ENCODE data around the gene RTP5.
"Not testable (repeated sequence)": the region's sequence is repeated elsewhere in the genome, so short reads cannot be mapped to it uniquely, and the experiment has no call there.

The RTP5 gene

DNA sequence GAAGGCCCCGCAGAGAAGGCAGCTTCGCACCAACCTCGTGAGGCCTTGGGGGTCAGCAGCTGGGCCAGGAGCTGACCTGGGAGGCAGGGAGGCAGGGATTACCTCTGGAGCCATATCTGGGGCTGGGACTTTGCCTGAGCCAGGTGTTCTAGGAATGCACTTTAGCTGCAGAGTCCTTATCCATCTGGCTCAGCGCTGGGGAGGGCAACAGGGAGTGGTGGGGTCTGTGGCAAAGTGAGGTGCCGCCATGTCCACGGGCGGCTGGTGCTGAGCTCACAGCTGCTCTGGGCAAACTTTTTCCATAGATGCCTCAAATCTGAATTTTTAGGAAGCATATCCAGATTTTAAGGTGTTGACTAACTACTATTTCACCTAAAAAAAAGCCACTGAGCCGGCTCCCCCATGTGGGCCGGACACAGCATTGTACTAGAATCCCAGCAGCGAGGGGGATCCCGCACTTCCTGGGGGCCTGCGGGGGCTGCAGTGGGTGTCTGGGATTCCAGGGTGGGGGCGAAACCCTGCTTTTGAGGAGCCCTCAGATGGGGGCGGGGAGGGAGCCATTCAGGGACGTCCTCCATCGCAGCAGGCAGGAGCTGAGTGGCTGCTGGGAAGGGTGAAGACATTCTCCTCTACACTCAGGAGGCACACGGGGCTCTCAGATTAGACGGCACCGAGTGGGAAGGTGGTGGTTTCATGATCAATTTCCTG, 34.6 kb downstream of the RTP5 start:
- no peak for DNase-seq

DNA sequence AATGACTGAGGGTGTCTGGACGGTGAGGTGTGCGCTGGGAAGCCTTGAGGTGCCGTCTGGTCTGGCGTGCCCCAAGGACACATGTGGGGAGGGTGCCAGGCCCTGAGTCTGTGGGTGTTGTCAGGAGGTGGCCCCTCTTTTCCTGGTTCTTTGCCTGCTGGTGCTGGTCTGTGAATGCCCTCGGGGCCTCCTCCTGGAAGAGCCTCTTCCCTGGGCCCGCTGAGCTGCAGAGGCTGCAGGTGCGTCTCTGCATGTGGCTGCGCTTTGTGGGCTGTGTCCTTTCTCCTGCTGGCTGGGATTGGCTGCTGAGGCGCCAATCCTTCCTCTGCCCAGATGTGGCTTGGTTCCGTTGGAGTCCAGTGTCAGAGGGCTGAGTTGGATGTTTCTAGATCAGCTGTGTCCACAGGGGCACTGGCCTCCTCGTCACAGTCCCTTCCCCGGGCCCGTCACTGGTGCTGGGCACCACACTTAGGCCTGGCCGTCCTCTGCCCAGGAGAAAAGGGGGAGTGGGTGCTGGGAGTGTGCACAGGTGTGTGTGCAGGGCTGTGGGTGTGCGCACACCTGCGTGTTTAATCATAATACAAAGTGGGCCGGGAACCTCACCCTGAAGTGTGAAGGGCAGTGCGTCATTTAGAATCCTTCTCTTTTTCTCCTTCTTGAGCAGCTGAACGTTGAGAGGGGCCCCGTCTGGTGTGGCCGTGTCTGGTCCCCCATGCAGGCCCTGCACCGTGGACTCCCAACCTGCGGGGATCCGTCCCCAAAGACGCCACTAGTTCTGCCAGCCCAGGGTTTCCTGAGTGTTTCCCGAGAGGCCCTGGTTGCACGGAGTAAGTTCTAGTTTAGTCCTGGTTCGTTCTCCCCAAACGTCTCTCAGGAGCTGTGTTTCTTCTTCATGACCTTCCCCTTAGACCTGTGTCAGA, 35.5 kb downstream of the RTP5 start:
- DNase-seq = no peak

DNA sequence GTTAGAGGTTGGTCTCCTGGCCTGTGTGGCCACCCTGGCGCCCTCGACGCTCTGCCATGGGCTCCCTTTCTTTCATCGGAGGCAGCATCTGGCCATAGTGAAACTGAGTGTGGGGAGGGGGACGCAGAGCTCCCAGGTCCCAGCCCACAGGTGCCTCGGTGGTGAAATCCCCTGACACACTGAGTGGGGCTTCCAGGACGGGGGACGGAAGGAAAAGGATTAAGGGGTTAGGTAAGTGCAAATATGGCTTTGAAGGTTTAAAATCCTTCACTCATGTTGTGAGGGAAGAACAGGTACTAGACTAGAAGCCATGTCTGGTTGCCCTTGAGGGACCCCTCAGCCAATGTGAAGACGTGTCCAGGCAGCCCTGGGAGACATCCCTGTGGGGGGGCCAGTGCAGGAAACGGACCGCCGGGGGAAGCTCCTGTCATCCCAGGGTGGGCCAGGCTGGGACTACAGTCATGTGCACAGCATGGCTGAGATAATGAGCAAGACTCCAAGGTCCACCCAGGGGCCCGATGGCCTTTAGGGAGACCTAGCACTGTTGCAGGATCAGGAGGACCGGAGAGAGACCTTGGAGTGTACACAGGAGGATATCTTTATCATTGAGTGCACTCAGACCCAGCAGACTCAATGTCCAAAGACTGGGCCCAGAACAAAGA, 36.3 kb downstream of the RTP5 start:
- no peak for DNase-seq

DNA sequence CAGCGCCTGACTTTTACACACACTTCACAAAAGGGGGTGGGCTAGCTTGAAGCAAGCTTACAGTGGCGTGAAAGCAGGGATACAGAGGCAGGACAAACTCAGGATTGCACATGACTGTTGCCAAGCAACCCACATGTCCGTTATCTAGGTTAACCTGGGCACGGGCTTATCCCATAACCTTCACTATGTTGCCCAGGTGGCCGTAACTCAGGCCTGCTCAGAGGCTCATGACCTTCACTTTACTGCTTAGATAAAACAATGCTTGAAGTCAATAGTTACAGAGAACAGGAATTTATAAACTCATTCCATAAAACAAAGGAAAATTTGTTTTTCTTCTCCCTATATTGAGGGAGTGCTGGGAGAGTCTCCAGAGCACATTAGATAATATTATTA, 36.8 kb downstream of the RTP5 start:
- not testable (repeated sequence) for DNase-seq

DNA sequence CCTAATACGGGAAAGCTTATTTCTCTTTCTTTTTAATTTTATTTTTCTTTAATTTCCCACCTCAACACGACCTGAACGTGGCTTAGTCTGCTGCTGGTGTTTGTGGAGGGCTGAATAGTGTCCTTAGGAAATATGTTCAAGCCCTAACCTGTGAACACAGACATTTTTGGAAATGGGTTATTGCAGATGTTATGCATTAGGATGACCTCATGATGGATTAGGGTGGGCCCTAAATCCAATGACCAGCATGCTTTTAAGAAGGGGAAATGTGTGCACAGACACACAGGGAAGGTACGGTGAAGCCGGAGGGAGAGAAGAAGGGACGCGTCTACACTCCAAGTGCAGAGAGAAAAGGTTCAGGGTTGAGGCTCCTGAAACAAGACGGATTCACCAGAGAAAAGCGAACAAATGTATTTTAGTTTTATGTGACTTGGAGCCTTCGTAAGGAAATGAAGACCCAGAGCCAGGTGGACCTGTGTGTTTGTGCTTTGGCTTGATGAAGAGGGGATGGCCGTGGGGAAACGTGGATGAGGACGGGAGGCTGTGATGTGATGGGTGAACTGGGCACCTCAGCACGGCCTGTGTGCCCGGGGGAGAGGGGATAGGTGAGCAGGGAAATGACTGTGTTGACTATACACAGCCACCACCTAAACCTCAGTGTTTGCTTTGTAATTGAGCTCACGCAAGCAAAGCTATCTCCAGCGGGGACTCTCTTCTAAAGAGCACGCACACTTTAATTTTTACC, 37.5 kb downstream of the RTP5 start:
- DNase-seq = no peak

DNA sequence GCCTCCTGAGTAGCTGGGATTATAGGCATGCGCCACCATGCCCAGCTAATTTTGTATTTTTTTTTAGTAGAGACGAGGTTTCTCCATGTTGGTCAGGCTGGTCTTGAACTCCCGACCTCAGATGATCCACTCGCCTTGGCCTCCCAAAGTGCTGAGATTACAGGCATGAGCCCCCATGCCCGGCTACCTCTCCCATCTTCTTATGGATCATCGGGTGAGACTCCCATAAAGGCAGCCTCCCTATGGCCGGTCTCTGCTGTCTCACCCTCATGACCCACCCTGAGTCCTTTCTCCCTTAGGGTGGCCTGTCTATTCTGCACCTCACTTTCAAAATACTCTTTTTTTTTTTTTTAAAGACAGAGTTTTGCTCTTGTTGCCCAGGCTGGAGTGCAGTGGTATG, 38.3 kb downstream of the RTP5 start:
- not testable (repeated sequence) for DNase-seq

DNA sequence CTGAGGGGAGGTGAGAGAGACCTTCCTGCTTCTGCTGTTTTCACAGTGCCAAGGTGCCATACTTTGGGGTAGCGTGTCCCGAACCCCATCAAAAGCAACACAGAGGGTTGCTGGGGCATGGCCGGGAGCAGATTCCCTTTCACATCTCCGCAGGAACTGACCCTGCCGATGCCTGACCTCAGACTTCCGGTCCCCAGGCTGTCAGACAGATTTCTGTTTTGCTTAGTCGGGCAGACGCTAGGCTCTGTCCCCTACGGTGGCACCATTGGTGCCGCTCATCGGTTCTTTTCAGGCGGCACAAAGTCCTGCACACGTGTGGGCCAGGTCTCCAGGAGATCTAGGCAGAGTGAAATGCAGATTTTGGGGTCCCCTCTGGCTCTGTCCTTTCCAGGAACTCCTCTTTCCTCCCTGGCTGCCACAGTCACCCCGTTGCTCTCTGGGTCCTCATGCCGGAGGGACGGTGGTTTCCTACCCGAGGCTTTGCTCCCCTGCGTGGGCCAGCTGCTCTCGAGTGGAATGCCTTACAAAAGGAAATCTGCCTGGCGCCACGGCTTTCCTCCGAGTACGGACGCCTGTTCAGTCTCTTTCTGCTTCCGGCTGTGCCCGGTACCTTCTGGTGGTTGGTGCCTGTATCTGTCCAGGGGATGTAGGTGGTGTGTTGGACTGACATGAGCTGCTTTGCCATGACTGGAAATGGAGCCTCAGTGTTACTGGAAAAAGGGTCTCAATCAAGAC, 39.3 kb downstream of the RTP5 start:
- no peak for DNase-seq

DNA sequence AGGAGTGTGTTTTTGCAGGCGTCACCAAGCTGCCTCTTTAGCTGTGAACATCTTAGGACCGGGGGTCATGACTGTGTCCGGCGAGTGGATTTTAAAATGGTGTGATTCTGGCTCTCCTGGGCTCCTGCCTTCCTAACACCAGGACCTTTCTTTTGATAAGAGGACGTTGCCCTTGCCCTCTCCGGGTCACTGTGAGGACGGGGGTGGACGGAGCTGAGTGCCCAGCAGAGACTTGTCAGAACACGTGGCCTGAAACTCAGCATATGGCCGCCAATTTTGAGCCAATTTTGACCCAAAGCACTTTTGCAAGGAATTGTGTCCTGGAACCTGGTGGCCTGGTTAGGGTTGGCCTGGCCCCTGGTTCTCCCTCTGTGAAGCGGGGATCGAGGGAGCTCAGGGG, 40.2 kb downstream of the RTP5 start:
- DNase-seq = no peak

DNA sequence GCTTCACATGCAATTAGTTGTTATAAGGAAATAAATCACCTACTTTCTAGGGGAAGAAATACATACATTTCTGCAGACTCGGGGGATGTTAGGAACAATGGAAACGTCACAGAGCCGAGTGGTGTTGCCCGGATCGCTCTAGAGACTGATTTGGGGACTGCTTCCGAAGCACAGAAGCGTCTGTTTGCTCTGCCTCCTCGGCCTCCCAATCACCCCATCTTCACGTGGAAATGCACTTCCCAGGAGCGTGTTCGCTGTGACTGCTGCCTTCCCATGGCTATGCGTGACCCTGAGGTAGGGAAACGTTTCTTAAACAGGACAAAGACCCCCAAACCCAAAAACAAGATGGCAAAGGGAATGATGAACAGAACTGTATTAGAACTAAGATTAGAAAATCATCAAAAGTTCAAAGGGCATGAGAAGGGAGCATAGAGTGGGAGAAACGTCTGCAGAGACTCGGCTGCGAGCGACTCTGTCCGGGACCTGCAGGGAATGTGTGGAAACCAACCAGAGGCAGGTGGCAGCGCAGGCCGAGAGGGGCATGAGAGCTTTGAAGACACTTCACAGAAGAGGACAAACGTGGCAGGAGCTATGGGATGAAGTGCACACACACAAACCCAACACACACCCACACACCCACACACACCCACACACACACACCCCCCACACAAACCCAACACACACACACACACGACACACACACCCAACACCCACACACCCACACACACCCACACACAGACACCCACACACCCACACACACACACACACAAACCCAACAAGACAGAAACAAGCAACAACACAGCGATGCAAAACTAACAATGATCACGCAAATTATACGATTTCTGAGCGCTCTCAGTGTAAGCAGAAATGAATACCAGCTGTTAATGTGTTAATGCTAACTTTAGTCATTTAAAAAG, 41.3 kb downstream of the RTP5 start:
- no peak for DNase-seq

DNA sequence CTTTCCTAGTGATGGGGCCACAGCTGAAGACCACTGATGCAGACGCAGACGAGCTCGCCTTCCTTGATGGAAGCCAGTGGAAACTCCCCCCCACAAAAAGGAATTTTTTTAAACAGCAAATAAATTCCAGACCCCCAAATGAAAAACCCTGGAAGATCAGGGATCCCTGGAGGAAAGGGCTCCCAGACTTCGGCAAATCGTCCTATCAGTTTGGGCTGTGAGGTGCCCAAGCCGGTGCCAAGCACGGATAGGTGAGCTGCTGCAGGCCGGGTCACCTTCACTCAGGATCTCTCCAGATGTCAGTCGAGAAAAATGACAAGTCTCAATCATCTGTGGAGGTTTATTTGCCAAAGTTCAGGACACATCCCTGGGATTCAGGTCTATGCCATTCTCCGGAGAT, 42.0 kb downstream of the RTP5 start:
- no peak for DNase-seq

DNA sequence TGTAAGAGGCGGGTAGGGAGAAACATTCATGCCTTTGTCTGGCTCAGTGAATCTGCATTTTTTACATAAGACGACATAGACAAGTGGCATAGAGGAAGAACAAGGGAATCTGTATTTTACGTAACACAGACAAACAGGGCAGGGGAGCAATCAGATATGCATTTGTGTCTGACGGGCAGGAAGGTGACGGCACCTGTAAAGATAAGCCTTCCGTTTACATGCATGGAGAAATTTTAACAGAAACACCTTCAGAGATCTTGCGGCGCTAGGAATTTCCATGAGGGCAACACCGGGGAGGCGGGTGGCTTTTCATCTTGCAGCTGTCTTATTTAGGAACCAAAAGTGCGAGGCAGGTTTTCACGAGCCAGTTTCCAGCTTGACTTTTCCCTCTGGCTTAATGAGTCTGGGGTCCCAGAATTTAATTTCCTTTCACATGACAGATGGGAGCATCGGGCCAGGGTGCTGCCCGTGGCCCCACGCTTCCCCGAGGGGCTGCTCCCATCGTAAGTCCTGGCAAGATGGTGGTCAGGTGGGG, 42.6 kb downstream of the RTP5 start:
- DNase-seq = no peak

DNA sequence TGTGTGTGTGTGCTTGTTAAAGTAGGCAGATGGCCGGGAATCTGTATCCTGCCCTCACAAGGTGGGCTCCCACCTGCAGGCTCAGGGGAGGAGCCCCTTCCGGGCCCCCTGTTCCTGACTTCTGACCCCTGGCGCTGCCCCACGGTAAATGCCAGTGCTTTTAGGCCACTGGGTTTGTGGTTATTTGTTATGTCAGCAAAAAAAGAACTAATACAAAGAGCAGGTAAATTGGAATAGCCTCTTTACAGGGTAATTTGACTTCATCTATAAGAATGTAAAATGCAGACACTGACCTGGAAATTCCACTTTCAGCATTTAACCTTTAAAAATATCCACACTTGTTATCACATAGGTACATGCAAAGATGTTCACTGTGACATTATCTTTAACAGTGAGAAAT, 44.2 kb downstream of the RTP5 start:
- no peak for DNase-seq

DNA sequence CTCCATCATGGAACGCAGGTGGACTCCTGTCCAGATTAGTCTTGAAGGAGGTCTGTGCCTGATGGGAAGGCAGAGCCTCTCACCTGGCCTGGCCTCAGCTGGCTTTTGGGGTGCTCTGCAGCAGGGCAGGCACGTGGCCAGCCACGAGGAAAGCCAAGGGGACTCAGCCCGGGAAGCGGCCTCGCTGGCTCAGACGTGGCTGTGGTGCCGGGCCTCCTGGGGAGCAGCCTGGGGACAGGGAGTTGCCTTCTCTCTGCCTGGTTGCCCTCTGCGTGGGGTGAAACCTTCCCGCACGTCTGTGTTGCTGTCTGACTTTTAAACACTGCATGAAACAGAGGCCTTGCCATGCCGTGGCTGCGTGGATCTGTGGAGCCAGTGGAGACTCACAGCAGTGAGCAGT, 45.0 kb downstream of the RTP5 start:
- no peak for DNase-seq

DNA sequence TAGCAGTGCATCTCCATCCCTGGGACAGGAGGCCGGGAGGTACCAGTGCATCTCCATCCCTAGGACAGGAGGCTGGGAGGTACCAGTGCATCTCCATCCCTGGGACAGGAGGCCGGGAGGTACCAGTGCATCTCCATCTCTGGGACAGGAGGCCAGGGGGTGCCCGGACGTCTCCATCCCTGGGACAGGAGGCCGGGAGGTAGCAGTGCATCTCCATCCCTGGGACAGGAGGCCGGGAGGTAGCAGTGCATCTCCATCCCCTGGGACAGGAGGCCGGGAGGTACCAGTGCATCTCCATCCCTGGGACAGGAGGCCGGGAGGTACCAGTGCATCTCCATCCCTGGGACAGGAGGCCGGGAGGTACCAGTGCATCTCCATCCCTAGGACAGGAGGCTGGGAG, 52.1 kb downstream of the RTP5 start:
- not testable (repeated sequence) for DNase-seq

DNA sequence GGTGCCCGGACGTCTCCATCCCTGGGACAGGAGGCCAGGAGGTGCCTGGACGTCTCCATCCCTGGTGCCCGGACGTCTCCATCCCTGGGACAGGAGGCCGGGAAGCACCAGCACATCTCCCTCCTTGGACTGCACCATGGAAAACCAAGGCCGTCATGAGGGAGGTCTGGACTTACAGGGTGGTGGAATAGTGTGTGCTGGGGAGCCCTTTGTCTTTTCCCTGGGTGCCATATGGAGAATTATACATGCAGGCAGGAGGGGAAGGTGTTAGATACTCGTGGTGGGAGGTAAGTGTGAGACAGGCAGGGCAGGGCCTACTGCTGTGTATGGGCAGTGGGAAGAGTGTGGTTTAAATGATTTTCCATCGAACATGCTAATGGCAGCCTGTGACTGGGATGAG, 52.9 kb downstream of the RTP5 start:
- no peak for DNase-seq

DNA sequence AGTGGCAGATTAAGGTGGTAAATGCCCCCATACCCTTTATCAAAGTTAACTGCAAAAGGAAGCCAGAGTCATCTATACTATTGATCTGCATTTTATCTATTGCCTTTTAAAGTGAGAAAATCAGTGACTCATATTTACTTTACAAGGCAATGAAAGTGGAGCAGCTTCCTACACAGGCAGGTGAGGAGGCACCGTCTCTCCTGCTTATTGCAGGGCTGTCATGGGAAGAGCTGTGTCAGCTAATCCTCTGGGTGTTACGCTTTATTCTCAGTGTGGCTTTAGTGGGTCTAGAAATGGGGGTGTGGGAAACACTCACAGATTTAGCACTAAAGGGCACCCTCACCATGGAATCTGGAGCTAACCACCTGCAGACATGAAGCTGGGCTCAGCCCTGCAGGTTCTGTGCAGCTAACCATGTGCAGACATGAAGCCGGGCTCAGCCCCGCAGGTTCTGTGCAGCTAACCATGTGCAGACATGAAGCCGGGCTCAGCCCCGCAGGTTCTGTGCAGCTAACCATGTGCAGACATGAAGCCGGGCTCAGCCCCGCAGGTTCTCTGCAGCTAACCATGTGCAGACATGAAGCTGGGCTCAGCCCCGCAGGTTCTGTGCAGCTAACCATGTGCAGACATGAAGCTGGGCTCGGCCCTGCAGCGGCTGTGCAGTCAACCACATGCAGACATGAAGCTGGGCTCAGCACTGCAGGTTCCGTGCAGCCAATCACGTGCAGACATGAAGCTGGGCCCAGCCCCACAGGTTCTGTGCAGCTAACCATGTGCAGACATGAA, 53.5 kb downstream of the RTP5 start:
- DNase-seq = not testable (repeated sequence)
